RPMI7951 (cell line): ENCODE measurements around the gene PRUNE2. TPM values are rescaled to one million over a fixed set of nuclear protein-coding genes. Genes with fewer than 3 reads are reported as not detected.
A peak's percentile ranks its signal among the peaks of the same experiment; 100 is the strongest.

Experiments used
- DNase-seq: peaks from one replicate; pipeline ENCODE4 v3.0.0-alpha.2; 2012; ENCODE audit warnings: low read depth
- total RNA-seq: library from RNA; depleted of rRNA; stranded (reverse); fragments of >200 nt; shearing (Covaris generic); gene quantifications from 2 replicates; pipeline ENCODE4 v1.2.3, GENCODE V29; 2014

The PRUNE2 gene
- total RNA-seq, 1 experiment from 2014 or later: 0.12 TPM

DNA sequence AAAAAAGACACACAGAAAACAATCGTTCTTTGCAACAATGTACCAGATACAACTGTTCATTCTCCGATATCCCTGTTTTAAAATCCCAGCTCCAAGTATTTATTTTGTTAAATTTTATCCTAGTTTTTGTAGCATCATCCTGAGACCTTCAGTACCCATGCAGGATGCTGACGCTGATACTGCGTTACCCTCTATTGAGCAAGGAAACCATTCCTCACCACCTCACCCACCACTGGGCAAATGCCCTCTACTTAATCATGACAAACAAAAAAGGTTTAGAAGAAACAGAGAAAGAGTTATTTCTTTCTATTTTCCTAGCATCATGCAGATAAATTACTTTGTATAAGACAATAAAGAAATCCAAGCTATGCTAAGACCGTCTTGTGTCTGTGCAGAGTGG, 277.8 kb downstream of the PRUNE2 start:
- DNase-seq: no peak

DNA sequence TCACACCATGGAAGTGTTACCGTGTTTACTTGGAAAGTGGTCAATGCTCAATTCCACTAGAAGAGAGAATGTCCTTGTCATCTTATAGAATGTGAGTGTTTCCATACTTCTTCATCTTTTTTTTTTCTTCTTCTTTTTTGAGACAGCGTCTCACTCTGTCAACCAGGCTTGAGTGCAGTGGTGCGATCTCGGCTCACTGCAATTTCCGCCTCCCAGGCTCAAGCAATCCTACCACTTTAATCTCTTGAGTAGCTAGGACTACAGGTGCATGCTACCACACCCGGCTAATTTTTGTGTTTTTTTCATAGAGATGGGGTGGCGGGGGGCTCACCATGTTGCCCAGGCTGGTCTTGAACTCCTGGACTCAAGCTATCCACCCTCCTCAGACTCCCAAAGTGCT, 278.9 kb downstream of the PRUNE2 start:
- DNase-seq: no peak

DNA sequence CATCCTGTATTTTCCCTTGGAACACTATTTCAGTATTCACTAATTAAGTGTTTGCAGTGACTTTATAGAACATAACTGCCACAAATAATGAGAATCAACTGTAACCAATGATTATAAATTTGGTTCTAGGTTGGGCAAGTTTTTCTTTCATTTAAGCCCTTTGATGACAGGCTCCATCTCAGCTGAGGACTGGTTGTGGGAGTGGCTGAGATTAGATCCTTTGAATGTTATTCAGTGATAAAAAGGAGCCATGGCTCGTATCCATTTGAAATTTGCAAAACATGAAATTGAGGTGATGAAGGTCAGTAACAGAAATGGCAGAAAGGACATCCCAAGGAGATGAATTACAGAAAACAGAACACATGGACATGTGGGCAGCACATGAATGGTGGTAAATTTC, 279.8 kb downstream of the PRUNE2 start:
- DNase-seq: no peak

DNA sequence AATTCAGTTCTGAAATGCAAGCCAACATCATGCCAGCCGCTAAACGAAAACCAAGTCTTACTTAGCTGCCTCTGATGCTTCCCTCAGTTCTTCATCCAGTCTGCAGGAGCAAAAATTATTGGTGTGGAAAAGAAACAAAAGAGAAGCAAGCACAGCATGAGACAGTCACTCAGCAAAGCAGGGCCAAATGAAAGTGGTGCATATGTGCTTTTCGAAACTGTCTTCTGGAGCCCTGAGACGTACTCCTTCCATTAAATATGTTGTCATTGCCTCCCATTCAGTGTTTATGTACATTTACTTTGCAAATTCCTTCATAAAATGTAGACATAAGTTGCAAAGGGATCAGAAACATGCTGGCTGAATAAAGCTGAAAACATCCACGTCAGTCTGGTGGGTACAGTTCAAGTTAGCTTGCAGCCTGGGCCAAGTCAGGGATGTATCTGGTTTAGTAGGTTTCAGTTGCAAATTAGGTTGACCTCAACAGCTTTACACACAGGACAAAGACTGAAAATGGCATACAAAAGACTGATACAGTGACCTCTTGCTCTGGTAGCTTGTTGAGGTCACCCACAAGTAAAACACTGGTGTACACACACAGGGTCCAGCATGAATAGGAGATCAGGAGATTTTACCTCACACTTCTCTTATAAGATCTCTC, 281.4 kb downstream of the PRUNE2 start:
- no peak for DNase-seq

DNA sequence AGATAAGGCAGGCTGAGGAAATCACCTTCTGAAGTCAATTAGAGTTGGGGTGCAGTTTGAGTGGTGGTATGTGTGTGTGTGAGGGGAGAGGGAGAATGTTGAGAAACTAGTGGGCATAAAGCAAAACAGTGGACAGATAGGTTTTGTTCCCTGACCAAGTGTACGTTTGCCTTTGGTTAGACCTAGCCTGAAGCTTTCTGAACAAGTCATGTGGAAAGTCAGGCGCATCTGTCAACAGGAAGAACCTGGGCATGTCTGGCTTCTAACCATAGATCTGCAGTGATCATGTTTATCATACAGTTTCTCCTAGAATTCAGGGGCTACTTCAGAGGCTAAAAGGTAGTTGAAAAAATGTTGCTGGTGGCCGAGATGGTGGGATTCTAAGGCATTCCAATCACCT, 284.9 kb downstream of the PRUNE2 start:
- no peak for DNase-seq

DNA sequence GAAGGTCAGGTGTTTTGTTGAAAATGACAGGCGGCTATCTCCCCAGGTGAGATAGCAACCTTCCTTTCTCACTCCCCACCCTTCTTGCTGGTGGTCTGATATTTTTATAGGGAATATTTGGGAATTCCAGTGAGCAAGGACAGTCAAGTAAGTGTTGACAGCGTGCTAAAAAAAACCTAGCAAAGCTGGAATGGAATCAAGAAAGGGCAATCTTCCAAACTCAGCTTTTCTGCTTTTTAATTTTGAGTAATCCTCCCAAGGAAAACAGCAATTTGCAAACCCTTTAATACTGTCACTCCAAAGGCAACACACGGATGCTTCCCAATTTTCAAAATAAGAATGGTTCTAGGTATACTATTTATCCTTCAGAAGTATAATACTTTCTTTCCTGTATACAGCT, 285.3 kb downstream of the PRUNE2 start:
- no peak for DNase-seq

DNA sequence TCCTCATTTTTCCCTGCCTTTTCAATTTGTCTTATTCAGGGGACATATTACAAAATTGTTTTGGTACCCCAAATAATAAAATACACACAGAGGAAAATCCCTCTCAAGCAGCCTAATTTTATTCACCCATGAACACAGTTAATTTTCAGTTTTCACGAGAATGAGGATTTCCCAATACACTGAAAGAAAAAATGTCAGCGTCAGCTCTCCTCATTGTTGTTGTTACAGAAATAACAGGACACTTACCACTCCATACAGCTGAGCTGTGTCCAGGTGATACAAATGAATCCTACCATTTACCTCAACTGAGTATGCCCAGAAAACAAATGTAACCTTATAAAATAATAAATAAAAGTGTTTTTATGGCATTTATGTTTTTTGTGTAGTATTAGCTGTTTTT, 286.3 kb downstream of the PRUNE2 start:
- no peak for DNase-seq

DNA sequence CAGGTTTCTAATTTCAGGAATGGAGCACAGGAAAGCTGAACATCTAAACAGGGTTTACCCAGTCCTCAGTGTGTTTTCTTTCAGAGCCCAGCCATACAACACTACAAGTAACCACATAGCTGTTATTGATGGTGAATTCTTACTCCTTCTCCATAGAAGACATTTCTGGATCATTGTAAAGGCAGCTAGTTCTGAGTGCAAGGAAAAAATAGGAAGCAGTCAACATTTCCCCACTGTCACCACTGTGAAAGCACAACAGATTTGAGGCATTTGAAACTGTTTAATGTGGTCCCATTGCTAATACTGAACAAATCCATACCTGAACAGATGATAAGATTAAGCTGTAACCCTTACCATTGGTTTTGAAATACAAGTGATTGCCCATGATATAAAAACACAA, 286.7 kb downstream of the PRUNE2 start:
- no peak for DNase-seq

DNA sequence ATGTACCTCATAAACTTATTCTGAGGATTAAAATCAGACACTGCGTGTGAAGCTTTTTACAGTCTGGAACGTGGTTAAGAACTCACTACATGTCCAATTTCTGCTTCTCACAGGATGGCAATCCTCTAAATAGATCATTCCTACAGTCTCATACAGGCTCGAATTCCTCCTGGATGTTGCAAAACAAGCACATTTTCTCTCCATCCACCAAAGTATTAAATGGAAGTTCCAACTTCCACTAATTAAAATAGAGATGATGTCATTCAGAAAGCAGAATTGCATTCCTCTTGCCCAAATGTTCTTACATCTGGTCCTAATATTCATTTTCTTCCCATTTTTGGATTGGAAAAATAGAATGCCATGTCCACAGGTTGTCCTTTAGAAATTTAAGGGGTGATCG, 287.2 kb downstream of the PRUNE2 start:
- peak; percentile 13 for DNase-seq

DNA sequence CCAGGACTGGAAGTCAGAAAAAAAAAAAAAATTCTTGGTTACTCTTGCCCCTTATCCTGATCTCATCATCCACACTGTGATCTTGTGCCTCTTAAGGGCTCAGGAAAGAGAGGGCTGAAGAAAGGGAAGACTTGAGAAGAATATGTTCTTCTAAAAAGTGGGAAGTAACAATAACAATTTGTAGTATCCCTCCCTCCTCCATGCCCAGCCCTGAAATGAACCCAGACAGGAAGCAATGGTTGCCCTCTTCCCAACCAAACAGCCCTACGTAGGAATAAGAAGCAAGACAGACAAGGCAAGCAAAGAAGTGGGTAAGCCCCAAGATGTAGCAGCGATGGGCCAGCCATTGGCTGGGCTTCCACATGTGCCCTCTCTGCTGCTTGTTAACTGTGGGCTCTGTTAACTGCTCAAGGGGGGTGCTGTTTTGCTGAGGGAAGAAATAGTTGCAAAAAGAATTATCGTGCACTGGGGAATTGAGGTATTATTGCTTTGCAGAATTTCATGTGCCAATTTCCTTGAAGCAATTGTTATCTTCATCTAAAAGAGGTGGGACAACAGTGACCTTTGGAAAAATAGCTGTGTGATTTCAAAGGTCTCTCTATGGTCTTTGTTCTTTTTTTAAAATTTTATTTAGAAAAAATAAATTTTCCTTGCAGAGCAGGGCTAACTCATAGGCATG, 288.3 kb downstream of the PRUNE2 start:
- no peak for DNase-seq

DNA sequence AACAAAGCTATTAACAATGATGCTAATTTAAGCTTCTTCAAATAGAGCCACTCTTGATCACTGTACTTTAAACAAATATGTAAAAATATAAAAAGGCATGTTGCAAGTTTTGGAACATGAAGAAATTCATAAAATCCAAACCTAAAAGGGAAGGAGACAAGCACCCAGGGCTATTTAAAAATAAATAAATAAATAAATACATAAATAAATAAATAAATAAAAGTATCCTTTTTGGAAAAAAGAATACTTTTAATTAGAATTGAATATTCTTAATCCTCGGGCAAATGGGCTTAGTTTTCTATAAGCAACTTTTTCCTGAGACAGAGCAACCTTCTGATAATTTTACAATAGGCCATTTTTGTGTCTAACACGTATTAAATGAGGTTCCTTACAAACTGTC, 289.1 kb downstream of the PRUNE2 start:
- DNase-seq: no peak

DNA sequence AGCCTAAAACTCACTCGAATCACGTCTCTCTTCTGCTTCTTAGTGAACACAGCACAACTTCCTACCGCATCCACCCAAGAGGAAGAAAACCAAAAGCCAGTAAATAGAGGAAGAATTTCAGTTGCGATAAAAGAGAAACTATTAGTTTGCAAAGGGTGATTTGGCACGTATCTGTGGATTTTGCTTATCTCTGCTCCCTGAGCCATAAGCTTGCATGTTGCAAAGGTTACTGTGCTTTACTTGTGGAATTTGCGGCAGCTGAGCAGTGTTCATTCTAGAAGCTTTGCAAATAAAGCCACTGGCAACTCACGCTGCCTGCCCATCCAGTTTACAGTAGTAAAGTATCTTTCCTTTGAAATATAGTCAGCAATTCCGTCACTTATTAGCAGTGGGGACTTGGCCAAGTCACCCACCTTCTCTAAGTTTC, 290.7 kb downstream of the PRUNE2 start:
- DNase-seq: no peak

DNA sequence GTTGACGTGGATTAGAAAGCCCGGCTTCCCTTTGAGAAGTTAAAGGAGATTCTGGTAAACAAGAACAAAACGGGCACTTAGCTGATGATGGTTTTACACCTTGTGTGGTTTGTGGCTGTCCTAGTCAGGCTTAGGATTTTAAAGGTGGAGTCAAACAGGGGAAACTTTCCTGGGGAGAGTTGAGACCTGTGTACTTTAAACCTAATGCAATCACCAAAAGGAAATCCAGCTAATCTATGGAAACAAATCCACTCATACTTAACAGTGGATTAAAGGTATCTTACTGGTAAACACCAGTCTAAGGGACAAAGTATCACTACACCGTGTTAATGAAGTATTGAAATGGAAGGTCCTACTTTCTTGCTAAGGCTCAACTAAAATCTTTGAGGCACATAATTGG, 291.9 kb downstream of the PRUNE2 start:
- DNase-seq: no peak

DNA sequence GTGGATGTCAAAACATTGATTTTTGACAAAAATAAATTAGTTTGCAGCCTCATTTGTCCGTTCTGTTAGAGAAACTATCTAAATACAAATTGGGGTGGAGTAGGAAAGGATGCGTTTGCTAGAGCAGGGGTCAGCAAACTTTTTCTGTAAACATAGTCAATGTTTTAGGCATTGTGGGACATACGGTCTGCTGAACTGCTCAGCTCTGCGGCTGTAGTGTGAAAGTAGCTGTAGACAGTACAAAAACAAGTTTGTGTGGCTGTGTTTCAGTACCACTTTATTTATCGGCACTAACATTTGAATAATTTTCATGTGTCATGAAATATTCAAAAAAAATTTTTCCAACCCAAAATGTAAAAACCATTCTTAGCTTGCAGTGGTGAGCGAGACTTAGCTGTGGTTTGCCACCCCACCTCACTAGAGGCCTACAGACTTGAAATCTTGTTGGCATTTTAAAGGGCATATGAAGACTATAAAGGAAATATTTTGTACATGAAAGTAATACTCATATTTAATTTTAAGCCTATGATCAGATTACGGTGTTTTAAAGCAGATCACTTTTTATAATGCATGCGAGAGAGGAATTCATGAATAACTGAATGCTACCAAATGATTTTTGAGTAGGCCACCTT, 292.6 kb downstream of the PRUNE2 start:
- no peak for DNase-seq

DNA sequence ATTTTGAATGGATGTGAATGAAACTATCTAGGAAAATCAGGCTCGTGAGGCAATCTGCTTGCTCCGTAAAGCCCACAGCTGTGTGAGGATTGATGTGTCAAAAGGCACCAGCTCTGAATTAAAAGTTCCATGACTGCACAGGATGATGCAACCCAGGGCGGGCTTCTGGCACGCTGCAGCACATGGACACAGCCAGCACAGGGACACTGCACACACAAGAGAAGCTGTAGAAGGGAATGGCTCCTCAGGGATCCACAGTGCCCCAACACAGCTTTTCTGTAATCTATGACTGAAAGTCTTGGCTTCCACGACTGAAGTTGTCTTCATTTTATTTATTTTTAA, 295.9 kb downstream of the PRUNE2 start:
- DNase-seq: peak; percentile 26

DNA sequence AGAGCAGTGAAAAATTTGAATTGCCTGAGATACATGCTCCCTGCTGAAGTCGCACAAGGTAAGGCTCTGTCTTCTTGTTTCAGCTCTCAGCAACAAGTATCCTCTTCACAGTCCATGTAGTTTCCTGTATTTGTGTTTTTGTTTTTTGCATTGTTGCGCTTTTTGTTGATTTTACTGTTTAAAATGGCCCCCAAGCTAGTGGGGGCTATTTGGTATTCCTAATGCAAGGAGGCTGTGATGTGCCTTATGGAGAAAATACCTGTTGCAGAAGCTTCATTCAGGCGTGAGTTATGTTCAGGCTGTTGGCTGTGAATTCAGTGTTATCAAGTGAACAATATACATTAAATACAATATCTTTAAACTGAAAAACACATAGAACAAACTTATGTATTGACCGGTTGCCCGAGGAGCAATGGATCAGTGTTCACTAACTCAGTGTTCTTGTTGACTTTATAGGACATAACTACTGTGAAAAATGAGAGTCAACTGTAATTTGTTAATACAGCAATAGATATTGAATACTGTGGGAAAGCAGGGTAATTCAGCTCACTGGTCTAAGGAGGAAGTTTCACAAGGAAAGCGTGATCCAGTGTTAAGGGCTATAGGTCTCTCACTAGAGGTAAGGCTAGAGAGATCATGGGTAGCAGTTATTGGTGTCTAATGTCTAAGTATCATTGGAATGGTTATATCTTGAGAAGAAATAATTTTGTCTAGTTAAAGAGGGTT, 296.5 kb downstream of the PRUNE2 start:
- DNase-seq: no peak

DNA sequence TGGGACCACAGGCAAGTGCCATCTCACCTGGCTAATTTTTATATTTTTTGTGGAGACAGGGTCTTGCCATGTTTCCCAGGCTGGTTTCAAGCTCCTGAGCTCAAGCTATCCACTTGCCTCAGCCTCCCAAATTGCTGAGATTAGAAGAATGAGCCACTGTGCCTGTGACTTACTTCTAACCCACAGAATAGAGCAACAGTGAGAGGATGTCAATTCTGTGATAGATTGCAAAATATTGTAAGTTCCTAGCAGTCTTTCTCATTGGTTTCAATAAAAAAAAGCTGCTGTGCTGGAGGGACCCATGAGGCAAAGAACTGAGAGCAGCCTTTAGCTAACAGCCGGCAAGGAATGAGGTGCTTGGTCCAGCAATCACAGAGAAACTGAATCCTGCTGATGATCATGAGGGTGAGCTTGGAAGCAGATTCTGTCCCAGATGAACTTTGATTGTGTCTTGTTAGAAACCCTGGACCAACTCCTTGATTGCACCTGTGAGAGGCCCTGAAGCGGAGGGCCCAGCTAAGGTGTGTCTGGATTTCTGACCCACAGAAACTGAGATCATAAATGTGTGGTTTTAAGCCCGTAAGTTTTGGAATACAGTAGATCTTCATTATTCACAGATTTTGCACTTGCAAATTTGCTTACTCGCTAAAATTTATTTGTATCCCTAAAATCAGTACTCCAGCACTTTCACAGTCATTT, 297.2 kb downstream of the PRUNE2 start:
- DNase-seq: no peak

DNA sequence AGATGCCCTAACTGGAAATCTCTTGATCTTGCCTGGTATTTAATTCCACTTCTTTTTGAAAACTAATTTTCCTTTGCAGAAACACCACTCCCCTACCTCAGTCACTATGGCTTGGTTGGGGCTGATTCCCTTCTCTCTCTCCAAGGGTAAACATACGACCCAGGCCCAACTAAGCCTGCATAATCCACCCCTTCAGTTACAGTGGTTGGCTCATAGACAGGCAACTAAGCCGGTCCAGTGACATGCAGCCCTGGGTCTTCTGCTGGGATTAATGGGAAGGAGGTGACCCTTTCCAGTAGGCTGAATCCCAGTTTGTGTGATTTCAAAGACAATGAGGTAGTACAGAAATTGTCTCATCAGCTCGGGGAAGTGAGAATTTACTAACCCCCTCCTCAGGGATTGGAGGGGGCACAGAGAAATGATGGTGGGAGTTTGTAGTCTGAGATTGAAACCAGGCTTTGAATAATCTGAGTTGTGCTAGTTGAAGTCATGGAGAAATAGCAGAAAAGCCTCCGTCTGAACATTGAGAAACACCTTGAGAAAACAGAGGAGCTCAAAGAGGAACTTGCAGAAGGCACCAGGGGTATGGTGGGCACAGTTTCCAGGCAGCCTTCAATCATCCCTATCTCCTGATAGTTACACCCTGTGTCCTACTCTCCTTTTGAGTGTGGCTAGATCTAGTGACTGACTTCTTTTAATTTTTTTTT, 298.0 kb downstream of the PRUNE2 start:
- DNase-seq: no peak

DNA sequence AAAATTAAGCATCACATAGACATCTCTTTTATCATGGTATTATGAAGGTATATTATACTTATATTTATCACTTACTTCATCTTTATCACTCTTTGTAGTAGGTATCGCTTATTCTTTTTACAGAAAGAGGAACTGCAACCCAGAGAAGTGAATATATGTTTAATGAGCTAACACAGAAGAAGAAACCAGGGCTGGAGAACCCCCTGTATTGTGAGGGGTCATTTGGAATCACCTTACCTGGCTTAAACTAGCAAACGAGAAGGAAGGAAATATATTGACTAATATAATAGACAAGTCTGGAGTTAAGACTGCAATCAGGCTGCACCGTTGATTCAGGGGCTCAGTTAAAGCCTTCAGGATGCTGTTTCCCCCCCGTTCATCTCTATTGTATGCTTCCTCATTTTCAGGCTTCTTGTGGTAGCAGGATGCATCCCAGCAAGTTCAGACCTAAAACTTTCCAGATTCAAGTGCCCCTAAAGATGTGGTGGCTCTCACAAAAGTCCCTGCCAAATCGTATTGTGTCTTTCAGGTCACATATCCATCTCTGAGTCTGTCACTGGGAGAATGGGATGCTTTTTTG, 300.5 kb downstream of the PRUNE2 start:
- no peak for DNase-seq

DNA sequence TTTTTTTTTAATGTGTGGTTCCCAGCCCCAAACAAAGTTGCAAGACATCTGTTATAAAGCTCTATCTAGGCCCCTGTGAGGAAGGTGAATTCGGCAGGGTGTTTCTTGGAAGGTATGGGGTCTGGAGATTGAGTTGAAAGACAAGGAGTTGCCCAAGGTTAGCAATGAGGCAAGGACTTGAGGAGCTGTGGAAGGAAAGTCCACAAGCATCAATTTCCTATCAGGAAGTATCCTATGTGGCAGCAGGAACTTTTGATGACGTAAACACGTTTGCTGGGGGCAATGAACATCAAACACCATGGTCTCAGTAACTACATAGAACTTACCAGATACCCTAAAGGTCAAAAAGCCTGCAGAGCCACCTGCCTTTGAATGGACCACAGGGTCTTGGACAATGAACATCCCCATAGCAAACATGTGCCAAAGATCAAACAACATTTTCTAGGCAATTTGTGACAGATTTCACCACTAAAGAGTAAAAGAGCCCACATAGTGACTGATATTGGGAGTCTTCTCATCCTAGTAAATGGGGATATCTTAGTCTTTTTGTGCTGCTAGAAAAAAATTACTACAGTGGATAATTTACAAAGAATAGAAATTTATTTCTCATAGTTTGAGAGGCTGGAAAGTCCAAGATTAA, 301.9 kb downstream of the PRUNE2 start:
- DNase-seq: no peak

DNA sequence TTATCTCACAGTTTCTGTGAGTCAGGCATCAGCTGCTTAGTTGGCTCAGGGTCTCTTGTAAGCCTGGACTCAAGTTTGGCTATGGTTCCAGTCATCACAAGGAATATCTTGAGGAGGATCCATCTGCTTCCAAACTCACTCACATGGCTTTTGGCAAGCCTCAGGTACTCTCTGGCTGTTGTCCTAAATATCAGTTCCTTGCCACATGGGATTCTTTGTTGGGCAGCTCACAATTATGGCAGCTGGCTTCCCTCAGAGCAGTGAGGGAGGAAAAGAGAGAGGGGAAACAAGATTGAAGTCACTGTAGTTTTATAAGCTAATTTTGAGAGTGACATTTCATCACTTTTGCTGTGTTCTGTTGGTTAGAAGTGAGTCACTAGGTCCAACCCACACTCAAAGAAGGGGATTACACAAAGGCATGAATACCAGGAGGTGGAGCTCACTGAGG, 302.4 kb downstream of the PRUNE2 start:
- peak; percentile 1 for DNase-seq
